Bronchial epithelial cell (primary cell): ENCODE results near the gene PPP1R12B. TPM values are rescaled to one million over a fixed set of nuclear protein-coding genes. Genes with fewer than 3 reads are reported as not detected.

Source experiments
- DNase-seq: peaks from one replicate; pipeline ENCODE4 v3.0.0-alpha.2; 2010; ENCODE audit warnings: low read depth
- FAIRE-seq: peaks from 2 replicates; lab custom pipeline; 2011; peaks lifted over from hg19 to GRCh38; lab: Jason Lieb, UNC
- H3K27me3 ChIP-seq: 2 replicates; pipeline ENCODE4 v1.5.1; 2011; ENCODE audit warnings: low read length; ENCODE audit not compliant: control insufficient read depth, insufficient read depth
- H3K36me3 ChIP-seq: 2 replicates; pipeline ENCODE4 v1.5.1; 2011; ENCODE audit warnings: low read length; ENCODE audit not compliant: control insufficient read depth, insufficient read depth
- H3K4me3 ChIP-seq: 2 replicates; pipeline ENCODE4 v1.5.1; 2011; ENCODE audit warnings: mild to moderate bottlenecking, low read depth, low read length, control low read depth
- CTCF ChIP-seq: IDR thresholded peaks from 2 replicates; pipeline ENCODE4 v1.5.1; 2011; ENCODE audit warnings: mild to moderate bottlenecking, moderate library complexity, low read length, control low read depth, inconsistent platforms; ENCODE audit not compliant: insufficient read depth, severe bottlenecking
- total RNA-seq: library from RNA; depleted of rRNA; stranded (reverse); fragments of >200 nt; gene quantifications from 2 replicates; pipeline ENCODE4 v1.2.1, GENCODE V29; 2014

Gene PPP1R12B
- total RNA-seq, 1 donor from 2014 or later = 8.7 TPM

- Histone ChIP-seq H3K36me3 (peaks cover 5% of the 10 kb centered on the region), H3K4me3 (no peak overlapping the region), H3K27me3 (no peaks in the 10 kb centered on the region)
- FAIRE-seq (no peak), DNase-seq (no peak)
- no peak for TF ChIP-seq CTCF
These were observed 237.1 kb downstream of the PPP1R12B start for GRCh38 chr1:202585590-202585933.

- Histone ChIP-seq H3K36me3 (peaks cover 3% of the 10 kb centered on the region), H3K27me3 (no peaks in the 10 kb centered on the region), H3K4me3 (no peak overlapping the region)
- TF ChIP-seq CTCF = no peak
- FAIRE-seq (no peak), DNase-seq (no peak)
These were observed 237.7 kb downstream of the PPP1R12B start for GRCh38 chr1:202586018-202586821.

GRCh38 chr1:202586871-202587270, 238.4 kb downstream of the PPP1R12B start:
- Histone ChIP-seq H3K27me3 (no peaks in the 10 kb centered on the region), H3K36me3 (peaks cover 1% of the 10 kb centered on the region), H3K4me3 (no peak overlapping the region)
- FAIRE-seq (no peak), DNase-seq (no peak)
- no peak for TF ChIP-seq CTCF

GRCh38 chr1:202587859-202588485, 239.5 kb downstream of the PPP1R12B start:
- Histone ChIP-seq H3K4me3 (no peak overlapping the region), H3K27me3 (no peaks in the 10 kb centered on the region), H3K36me3 (no peaks in the 10 kb centered on the region)
- DNase-seq (no peak), FAIRE-seq (no peak)
- no peak for TF ChIP-seq CTCF

GRCh38 chr1:202588503-202589189, 240.1 kb downstream of the PPP1R12B start:
- no peak for TF ChIP-seq CTCF
- peak; percentile 89 for DNase-seq
- Histone ChIP-seq H3K27me3 (no peaks in the 10 kb centered on the region), H3K36me3 (no peaks in the 10 kb centered on the region), H3K4me3 (no peak overlapping the region)
- peak; percentile 13 for FAIRE-seq
